Heart left ventricle (tissue), 13 donors: ENCODE results near the gene LAPTM5.

Experiments
- POLR2A ChIP-seq, 2 donors: fragments of 450-650 bp; IDR thresholded peaks; one replicate each; pipeline ENCODE4 v1.6.1; 2017; ENCODE audit warnings: antibody characterized with exemption in 2 of 2, mild to moderate bottlenecking in 2 of 2, moderate library complexity in 2 of 2
- TF ChIP-seq, protein P1 (sequence below), 12 donors: fragments of 200-600 bp; sonication (generic) in 4 of 12; IDR thresholded peaks; one replicate each; pipeline versions ENCODE4 v1.5.0 to v1.8.0; 2018 to 2022; ENCODE audit warnings: antibody characterized with exemption in 12 of 12, mild to moderate bottlenecking in 5 of 12
- donor health status: ischemic (EF 13 %, LVEDD 7.1; RV severe dilation, severe dysfunction).
- donor health status: DM: no; HTN: yes; CAD: no.
- donor health status: DM: no; HTN: no; CAD: no.
- donor health status: ischemic (EF 25% LVEDD 6.9; RV normal size, moderate dysfunction).
- donor health status: ischemic (EF 25% LVEDD 5.7; RV mildly dilated, moderate dysfunction).
- donor health status: ischemic (EF 35%, LVEDD 5.7; RV mildly dilated, moderate dysfunction).
- donor health status: nonischemic (EF 11% LVEDD 7.7; RV severe dilation, severe dysfunction).
- donor health status: DM: yes; HTN: yes; CAD: no.
- donor health status: PGD.
- donor health status: ischemic (EF 29% LVEDD 5.4; RV normal size, mild dysfunction).
- donor health status: nonischemic (EF 23%, LVEDD 6.1; RV moderate dilation, normal function).

GRCh38 chr1:30697571-30698376 is 59.8 kb downstream of the LAPTM5 start:
- TF ChIP-seq, protein P1, sequence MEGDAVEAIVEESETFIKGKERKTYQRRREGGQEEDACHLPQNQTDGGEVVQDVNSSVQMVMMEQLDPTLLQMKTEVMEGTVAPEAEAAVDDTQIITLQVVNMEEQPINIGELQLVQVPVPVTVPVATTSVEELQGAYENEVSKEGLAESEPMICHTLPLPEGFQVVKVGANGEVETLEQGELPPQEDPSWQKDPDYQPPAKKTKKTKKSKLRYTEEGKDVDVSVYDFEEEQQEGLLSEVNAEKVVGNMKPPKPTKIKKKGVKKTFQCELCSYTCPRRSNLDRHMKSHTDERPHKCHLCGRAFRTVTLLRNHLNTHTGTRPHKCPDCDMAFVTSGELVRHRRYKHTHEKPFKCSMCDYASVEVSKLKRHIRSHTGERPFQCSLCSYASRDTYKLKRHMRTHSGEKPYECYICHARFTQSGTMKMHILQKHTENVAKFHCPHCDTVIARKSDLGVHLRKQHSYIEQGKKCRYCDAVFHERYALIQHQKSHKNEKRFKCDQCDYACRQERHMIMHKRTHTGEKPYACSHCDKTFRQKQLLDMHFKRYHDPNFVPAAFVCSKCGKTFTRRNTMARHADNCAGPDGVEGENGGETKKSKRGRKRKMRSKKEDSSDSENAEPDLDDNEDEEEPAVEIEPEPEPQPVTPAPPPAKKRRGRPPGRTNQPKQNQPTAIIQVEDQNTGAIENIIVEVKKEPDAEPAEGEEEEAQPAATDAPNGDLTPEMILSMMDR (IDR thresholded peaks at IDR 0.05), result no peak
- TF ChIP-seq POLR2A (IDR thresholded peaks at IDR 0.05), result no peak
